ENCODE data around the gene PCED1B. TPM values are rescaled to one million over a fixed set of nuclear protein-coding genes. Genes with fewer than 3 reads are reported as not detected.
A peak's percentile ranks its signal among the peaks of the same experiment; 100 is the strongest.
"Not testable (repeated sequence)": the region's sequence is repeated elsewhere in the genome, so short reads cannot be mapped to it uniquely, and the experiment has no call there.

Gene PCED1B, protein sequence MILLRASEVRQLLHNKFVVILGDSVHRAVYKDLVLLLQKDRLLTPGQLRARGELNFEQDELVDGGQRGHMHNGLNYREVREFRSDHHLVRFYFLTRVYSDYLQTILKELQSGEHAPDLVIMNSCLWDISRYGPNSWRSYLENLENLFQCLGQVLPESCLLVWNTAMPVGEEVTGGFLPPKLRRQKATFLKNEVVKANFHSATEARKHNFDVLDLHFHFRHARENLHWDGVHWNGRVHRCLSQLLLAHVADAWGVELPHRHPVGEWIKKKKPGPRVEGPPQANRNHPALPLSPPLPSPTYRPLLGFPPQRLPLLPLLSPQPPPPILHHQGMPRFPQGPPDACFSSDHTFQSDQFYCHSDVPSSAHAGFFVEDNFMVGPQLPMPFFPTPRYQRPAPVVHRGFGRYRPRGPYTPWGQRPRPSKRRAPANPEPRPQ
- 0.48 and 0.87 TPM in 2 replicates for total RNA-seq (2014; rRNA removed; shearing (Covaris generic))
- polyA plus RNA-seq (2015; cell fraction: cytosol; rRNA removed), result 2.5 and 3.2 TPM in 2 replicates
- polyA plus RNA-seq (2015; cell fraction: nucleus; rRNA removed), result 7.7 and 7.9 TPM in 2 replicates

DNA sequence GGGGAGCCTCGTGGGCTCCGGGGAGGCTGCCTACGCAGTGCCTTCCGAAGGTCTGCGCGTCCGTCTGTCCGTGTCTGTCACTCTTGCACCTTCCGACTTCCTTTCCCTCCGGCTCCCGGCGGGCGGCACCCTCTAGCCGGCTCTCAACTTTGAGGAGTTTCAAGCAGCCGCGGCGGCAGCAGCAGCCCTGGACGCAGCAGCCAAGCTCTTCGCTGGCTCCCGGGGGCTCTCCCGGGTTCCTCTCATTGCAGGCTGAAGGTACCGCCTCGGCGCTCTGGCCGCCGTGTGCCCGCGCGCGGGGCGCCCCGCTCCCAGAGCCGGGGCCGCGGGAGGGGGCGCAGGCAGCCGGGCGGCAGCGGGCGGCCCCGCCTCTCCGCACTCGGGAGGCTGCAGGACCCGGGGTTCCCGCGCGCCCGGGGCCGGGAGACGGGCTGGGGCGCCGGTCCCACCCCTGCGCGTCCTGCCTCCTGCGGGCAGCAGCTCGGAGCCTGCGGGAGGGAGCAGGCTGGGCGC, at the start of gene PCED1B, which contains the start of gene AMIGO2:
TSS of gene PCED1B (plus strand) at position 154 of the 513 bp plus-strand sequence. CDS start 155,443 bp downstream, outside the sequence.
TSS of gene AMIGO2 (minus strand) at position 492 of the 513 bp plus-strand sequence. CDS start 957 bp downstream, outside the sequence.
- DNase-seq (ENCODE audit: low read depth, low spot score), result peak; percentile 77
- in situ Hi-C loops (cut with HindIII; ENCODE audit: low pct_unique_long_range_greater_than_20kb, low sequenced_read_pairs), result no loop called here

DNA sequence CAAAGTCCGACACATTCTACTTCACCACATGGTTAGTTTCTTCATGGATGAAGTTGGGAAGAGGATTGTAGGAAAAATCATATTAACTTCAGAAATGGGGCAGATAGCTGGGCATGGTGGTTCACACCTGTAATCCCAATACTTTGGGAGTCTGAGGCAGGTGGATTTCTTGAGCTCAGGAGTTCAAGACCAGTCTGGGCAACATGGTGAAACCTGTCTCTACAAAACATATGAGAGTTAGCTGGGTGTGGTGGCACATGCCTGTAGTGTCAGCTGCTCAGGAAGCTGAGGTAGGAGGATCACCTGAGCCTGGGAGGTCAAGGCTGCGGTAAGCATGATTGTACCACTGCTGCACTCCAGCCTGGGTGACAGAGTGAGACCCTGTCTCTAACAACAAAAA, 49.5 kb upstream of the PCED1B start:
- in situ Hi-C loops (cut with HindIII; ENCODE audit: low pct_unique_long_range_greater_than_20kb, low sequenced_read_pairs), result no loop called here
- no peak for DNase-seq (ENCODE audit: low read depth, low spot score)

DNA sequence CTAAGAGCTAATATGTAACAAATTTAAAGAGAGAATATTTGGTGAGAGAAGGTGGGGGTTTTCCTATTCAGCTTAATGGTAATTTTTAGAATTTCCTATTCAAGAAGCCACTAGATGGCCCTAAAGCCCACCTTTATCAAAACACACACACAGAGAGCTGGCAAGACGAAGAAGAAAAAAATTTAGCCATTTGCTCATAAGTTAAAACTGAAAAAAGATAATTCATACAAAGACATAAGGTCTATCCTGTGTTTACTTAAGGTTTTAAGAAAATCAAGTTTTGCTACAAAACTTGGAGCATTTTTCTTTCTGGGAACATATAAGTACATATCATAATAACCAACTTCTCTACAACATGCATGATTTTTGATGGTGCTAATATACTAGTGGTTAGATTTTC, 46.8 kb upstream of the PCED1B start:
- in situ Hi-C loops (cut with HindIII; ENCODE audit: low pct_unique_long_range_greater_than_20kb, low sequenced_read_pairs), result no loop called here
- DNase-seq (ENCODE audit: low read depth, low spot score), result peak; percentile 71

DNA sequence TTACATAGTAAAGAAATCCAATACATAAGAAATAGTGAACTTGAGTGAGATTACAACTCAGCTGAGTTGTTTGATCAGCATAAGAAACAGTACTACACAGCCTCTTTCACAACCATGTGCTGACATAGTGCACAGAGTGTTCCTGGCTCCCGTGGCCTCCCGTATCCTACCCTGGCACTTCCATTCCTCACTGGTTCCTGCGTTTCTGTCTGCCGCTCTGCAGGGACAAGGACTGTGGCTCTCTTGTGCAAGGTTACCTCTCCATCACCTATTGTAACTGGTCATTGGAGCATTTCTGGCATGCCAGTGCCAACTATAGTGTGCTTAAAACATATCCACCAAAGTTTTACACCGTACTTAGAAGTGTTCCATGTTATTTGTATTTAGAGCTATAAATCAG, 46.3 kb upstream of the PCED1B start:
- in situ Hi-C loops (cut with HindIII; ENCODE audit: low pct_unique_long_range_greater_than_20kb, low sequenced_read_pairs), result no loop called here
- DNase-seq (ENCODE audit: low read depth, low spot score), result peak; percentile 11

DNA sequence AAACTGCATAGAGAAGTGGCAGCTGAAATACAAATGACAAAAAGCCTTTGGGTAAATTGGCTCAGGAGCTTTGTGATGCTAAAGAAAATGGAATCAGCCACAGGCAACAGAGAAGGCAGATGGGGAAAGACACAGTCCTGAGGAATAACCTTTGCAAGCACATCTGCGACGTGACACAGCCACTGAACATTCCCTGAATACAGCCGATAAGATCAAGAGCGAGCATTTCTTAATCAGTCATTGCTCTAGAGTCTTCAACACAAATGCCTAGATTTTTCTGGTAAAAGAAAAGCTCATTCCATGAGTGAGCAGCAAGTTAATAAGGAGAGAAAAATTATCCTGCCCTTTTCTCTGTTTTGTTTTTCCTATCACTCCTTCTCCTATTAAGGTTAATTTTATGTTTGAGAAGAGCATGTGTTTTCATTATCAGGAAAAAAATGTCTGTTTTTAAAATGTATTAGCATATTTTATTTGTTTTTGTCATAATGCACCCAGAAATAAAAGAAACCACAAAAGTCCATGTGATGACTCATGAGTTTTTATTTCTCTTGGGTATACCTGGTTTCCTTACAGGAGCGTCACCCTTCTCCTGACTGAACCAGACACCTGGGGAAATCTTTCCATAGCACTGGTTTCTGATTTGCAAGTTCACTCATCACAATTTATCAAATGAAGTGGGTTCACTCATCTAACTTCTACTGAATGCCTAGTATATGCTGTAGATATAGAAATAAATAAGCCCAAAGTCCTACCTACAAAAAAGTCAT, 45.4 kb upstream of the PCED1B start:
- in situ Hi-C loops (cut with HindIII; ENCODE audit: low pct_unique_long_range_greater_than_20kb, low sequenced_read_pairs), result no loop called here
- no peak for DNase-seq (ENCODE audit: low read depth, low spot score)

DNA sequence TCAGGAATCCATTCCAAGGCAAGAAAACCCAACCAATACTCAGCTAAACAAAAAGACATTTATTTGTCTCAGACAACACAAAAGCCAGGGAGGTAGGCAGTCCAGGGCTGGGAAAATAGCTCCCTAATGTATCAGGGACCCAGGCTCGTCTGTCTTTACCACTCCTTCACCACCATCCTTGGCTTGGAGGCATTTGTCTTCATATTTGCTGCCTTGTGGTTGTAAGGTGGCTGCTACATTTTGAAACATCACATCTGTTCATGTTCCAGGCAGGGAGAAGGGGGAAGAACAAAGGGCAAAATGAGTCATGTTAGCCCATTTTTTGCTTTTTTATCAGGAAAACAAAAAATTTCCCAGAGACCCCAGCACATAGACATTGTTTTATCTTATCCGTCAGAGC, 44.8 kb upstream of the PCED1B start:
- in situ Hi-C loops (cut with HindIII; ENCODE audit: low pct_unique_long_range_greater_than_20kb, low sequenced_read_pairs), result no loop called here
- no peak for DNase-seq (ENCODE audit: low read depth, low spot score)

DNA sequence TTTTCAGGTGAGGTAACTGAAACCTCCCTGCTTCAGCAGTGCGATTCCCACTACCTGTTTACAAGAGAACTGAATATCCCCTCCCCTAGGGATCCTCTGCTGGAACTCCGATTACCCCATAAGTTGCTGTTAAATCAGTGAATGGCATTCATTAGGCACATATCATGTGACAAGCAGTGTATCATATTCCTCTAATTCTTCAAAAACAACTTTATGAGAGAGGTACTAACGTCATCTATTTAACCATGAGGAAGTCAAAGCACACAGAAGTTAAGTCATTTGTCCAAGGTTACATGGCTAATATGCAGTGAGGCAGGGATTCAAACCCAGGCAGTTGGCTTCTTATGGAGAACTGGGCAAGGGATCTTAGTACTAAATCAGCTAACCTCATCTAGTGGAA, 43.9 kb upstream of the PCED1B start:
- in situ Hi-C loops (cut with HindIII; ENCODE audit: low pct_unique_long_range_greater_than_20kb, low sequenced_read_pairs), result no loop called here
- peak; percentile 32 for DNase-seq (ENCODE audit: low read depth, low spot score)

DNA sequence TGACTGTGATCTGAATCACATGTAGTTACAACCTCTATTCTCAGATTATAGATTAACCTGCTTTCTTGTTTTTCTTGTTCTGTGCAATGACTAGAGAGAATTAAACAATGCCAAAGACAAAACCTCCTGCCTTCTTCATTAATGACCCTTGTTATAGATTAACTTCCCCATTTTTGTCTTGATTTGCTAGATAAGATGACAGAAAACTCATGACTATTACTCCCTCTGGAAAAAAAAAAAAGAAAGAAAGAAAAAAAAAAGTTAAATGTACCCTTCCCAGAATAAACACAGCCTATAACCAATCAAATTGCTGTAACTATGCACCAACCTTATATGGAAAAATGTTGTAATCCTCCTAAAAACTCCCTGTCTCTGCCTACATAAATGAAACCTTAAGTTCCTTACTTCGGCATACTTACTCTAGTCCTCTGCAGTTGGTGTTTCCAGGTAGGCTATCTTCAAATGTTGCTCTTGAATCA, 41.1 kb upstream of the PCED1B start:
- in situ Hi-C loops (cut with HindIII; ENCODE audit: low pct_unique_long_range_greater_than_20kb, low sequenced_read_pairs), result no loop called here
- no peak for DNase-seq (ENCODE audit: low read depth, low spot score)

DNA sequence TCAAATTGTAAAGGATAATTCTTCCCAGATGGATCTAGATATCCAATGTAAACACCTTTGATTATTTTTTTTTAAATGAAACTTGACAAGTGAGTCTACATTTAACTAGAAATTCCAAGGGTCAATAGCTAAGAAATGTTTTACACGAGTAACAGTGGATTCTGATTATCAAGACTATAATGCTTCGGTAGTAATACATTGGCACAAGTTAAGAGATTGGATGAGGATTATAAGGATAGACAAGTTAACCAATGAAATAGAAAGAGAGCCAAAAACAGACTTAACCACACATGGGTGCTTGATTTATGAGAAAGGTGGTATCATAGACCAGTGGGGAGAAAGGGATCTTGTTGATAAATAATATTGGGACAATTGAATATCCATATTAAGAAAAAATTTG, 40.3 kb upstream of the PCED1B start:
- in situ Hi-C loops (cut with HindIII; ENCODE audit: low pct_unique_long_range_greater_than_20kb, low sequenced_read_pairs), result no loop called here
- no peak for DNase-seq (ENCODE audit: low read depth, low spot score)

DNA sequence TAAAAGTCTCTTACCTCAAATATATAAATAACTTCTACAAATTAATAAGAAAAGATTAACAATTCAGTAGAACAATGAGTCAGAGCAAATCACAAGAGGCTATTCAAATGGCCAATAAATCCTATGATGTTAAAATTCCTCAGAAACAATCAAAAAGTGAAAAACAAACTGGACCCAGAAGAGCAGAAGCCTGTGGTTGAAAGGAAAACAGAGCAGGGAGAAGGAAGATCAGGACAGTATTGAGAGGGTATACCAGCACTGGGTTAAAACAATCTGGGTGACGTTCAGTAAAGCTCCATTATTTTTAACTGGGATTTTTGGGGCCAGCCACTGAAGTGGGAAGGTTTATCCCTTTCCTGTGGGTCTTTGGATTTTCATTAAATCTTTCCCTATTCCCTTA, 39.7 kb upstream of the PCED1B start:
- in situ Hi-C loops (cut with HindIII; ENCODE audit: low pct_unique_long_range_greater_than_20kb, low sequenced_read_pairs), result no loop called here
- DNase-seq (ENCODE audit: low read depth, low spot score), result no peak

DNA sequence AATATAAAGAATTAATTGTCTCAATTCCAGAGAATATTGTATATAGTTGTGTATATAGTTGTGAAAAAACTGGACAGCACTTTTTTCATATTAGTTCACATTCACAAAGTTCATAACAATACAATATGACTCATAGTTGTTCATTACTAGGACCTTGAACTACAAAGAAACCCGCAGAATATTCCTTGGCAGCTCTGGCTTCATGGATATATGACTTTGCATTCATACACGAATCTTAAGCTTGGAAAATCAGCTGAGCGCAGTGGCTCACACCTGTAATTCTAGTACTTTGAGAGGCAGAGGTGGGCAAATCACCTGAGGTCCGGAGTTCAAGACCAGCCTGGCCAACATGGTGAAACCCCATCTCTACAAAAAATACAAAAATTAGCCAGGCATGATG, 38.1 kb upstream of the PCED1B start:
- no peak for DNase-seq (ENCODE audit: low read depth, low spot score)
- in situ Hi-C loops (cut with HindIII; ENCODE audit: low pct_unique_long_range_greater_than_20kb, low sequenced_read_pairs), result no loop called here

DNA sequence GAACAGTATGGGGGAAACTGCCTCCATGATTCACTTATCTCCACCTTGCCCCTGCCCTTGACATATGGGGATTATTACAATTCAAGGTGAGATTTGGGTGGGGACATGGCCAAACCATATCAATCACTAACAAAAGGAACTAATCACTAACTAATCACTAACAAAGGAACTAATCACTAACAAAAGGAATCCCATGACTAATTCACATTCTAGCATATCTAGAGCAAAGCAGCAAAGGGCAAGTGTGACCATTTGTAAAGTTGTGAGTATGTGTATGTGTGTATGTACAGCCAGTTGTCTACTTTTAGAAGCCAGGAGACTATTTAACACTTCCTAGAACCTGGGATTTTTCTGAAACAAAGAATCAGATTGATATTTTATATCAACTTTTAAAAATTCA, 30.9 kb upstream of the PCED1B start:
- in situ Hi-C loops (cut with HindIII; ENCODE audit: low pct_unique_long_range_greater_than_20kb, low sequenced_read_pairs), result no loop called here
- no peak for DNase-seq (ENCODE audit: low read depth, low spot score)

DNA sequence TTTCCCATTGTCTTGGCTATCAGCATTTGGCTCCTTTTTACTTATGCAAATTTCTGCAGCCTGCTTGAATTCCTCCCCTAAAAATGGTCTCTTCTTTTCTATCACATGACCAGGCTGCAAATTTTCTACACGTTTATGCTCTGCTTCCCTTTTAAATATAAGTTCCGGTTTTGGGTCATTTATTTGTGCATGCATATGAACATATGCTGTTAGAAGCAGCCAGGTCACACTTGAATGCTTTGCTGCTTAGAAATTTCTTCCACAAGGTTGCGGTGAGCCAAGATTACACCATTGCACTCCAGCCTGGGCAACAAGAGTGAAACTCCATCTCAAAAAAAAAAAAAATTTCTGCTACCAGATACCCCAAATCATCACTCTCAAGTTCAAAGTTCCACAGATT, 28.1 kb upstream of the PCED1B start:
- DNase-seq (ENCODE audit: low read depth, low spot score); in situ Hi-C loops (cut with HindIII; ENCODE audit: low pct_unique_long_range_greater_than_20kb, low sequenced_read_pairs): not testable (repeated sequence)

DNA sequence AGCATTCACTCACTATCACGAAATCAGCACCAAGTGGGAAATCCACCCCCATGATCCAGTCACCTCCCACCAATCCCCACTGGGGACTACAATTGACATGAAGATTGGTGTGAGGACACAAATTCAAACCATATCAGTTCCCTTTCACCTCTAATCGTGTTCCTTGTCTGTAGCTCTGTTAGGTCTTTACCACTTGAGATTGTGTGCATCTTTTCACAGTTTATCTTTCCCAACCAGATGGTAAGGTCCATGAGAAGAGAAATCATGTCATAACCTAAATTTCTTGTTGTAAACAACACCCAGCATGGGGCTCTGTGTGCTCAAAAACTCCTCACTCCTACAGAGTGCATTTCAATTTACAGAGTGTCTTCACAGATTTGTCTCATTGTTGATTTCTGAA, 27.1 kb upstream of the PCED1B start:
- DNase-seq (ENCODE audit: low read depth, low spot score), result no peak
- in situ Hi-C loops (cut with HindIII; ENCODE audit: low pct_unique_long_range_greater_than_20kb, low sequenced_read_pairs), result no loop called here

DNA sequence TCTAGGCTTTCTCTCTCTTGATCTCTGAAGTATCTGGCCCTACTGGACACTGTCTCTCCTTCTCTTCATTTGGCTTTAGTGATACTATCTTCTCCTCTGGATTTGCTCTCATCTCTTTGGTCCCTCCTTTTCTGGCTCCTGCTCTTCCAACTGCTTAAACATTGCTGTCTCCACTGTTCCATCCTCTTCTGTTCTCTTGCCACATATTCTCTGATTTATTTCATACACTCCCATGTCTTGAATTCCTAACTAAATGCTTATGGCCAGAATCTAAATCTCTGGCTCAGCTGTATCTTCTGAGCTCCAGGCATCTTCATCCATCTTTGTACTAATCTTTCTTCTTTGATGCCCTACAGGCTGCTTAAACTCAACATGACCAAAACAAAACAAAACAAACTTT, 25.5 kb upstream of the PCED1B start:
- in situ Hi-C loops (cut with HindIII; ENCODE audit: low pct_unique_long_range_greater_than_20kb, low sequenced_read_pairs), result no loop called here
- DNase-seq (ENCODE audit: low read depth, low spot score), result no peak

DNA sequence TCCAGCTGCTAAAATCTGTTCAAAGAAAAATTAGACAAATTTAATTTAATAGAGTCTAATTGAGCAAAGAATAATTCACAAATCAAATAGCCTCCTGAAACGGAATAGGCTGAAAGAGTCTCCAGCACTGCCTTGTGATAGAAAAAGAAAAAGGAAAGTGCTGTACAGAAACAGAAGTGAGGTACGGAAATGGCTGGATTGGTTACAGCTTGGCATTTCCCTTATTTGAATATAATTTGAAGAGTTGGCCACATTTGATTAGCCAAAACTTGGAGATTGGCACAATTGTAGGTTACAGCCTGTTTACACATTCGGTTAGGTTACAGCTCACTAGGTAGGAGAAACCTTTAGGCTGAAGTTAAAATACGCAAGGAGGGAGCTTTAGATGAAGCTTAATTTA, 24.8 kb upstream of the PCED1B start:
- no peak for DNase-seq (ENCODE audit: low read depth, low spot score)
- in situ Hi-C loops (cut with HindIII; ENCODE audit: low pct_unique_long_range_greater_than_20kb, low sequenced_read_pairs), result no loop called here

DNA sequence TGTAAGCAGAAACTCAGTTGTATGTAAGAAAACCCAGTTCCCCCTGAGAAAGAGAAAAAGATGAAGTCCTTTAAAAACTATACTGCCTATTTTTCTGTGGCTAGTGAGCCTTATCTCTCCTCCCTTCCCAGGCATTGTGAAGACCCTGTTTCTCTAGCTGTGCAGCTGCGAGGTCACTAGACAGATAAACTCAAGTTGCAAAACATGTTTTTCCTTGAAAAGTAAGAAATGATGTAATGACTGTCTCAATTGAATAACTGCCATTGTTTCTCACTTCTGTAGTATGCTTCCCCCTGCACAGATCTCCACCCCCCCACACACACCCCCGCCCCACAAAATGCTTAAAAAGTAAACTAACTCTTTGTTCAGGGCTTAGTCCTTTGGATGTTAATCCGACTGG, 23.6 kb upstream of the PCED1B start:
- DNase-seq (ENCODE audit: low read depth, low spot score); in situ Hi-C loops (cut with HindIII; ENCODE audit: low pct_unique_long_range_greater_than_20kb, low sequenced_read_pairs): not testable (repeated sequence)

DNA sequence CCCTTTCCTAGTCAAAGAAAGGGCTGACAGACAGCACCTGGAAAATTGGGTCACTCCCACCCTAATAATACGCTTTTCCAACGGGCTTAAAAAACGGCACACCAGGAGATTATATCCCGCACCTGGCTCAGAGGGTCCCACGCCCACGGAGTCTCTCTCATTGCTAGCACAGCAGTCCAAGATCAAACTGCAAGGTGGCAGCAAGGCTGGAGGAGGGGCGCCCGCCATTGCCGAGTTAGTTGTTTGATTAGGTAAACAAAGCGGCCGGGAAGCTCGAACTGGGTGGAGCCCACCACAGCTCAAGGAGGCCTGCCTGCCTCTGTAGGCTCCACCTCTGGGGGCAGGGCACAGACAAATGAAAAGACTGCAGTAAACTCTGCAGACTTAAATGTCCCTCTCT, 22.5 kb upstream of the PCED1B start:
- in situ Hi-C loops (cut with HindIII; ENCODE audit: low pct_unique_long_range_greater_than_20kb, low sequenced_read_pairs); DNase-seq (ENCODE audit: low read depth, low spot score): not testable (repeated sequence)

Measured in SK-MEL-5 (cell line).